Measurements from ENCODE around the gene SMIM10L2A. TPM values are rescaled to one million over a fixed set of nuclear protein-coding genes. Genes with fewer than 3 reads are reported as not detected.

SMIM10L2A gene
- total RNA-seq, 4 donors from 2014 or later: 0.24 to 0.79 (median 0.42) TPM

GRCh38 chrX:135389243-135389642 lies 32.5 kb upstream of the SMIM10L2A start:
- no peak for TF ChIP-seq CTCF (IDR thresholded peaks at IDR 0.05)
- ATAC-seq (ENCODE audit: low FRiP score): no peak

GRCh38 chrX:135389717-135390116 lies 32.0 kb upstream of the SMIM10L2A start:
- DNase-seq (ENCODE audit: low spot score) (no peak), ATAC-seq (ENCODE audit: low FRiP score) (no peak)
- no peak for TF ChIP-seq CTCF (IDR thresholded peaks at IDR 0.05)

More at GRCh38 chrX:135389243-135389642, 32.5 kb upstream of the SMIM10L2A start:
- no peak for DNase-seq (ENCODE audit: low spot score)

GRCh38 chrX:135391734-135392133 lies 30.0 kb upstream of the SMIM10L2A start:
- DNase-seq (ENCODE audit: low spot score): no peak
- no peak for TF ChIP-seq CTCF (IDR thresholded peaks at IDR 0.05)

GRCh38 chrX:135393051-135393450 lies 28.7 kb upstream of the SMIM10L2A start:
- ATAC-seq (ENCODE audit: low FRiP score) (no peak), DNase-seq (ENCODE audit: low spot score) (no peak)
- no peak for TF ChIP-seq CTCF (IDR thresholded peaks at IDR 0.05)

More at GRCh38 chrX:135391734-135392133, 30.0 kb upstream of the SMIM10L2A start:
- ATAC-seq (ENCODE audit: low FRiP score): no peak

- no peak for TF ChIP-seq CTCF (IDR thresholded peaks at IDR 0.05)
- ATAC-seq (ENCODE audit: low FRiP score) (no peak), DNase-seq (ENCODE audit: low spot score) (no peak)
These were observed 26.7 kb upstream of the SMIM10L2A start for GRCh38 chrX:135395064-135395463.

- ATAC-seq (ENCODE audit: low FRiP score): no peak
- no peak for DNase-seq (ENCODE audit: low spot score)
- no peak for TF ChIP-seq CTCF (IDR thresholded peaks at IDR 0.05)
These were observed 25.6 kb upstream of the SMIM10L2A start for GRCh38 chrX:135396109-135396508.

- DNase-seq (ENCODE audit: low spot score) (no peak), ATAC-seq (ENCODE audit: low FRiP score) (no peak)
- no peak for TF ChIP-seq CTCF (IDR thresholded peaks at IDR 0.05)
These were observed 25.2 kb upstream of the SMIM10L2A start for GRCh38 chrX:135396566-135396965.

Data from omental fat pad (tissue), 4 donors.